ENCODE data around the gene ERC2. TPM values are rescaled to one million over a fixed set of nuclear protein-coding genes. Genes with fewer than 3 reads are reported as not detected.
A peak's percentile ranks its signal among the peaks of the same experiment; 100 is the strongest.

Gene ERC2
- total and polyA plus RNA-seq, 2 of the 13 experiments (the other 11 are each of a cell fraction or from before 2014, with no cell fraction given) = 0.16 to 0.22 TPM

- WGBS (ENCODE audit: low lambda C conversion rate) = 50% methylated on average over 4 of the region's 4 CpGs
- Histone ChIP-seq H3K9me3 (ENCODE audit: low read length) (no peaks in the 10 kb centered on the region), H3K36me3 (replicated peaks in 1 of 2; ENCODE audit: control insufficient read depth in 1 of 2, insufficient read depth in 2 of 2, low read length in 2 of 2) (no peaks in the 10 kb centered on the region), H4K20me1 (ENCODE audit: insufficient read depth, low read length) (no peaks in the 10 kb centered on the region), H3K4me2 (ENCODE audit: low read depth, low read length) (no peak overlapping the region), H2AFZ (ENCODE audit: low read length) (no peak overlapping the region), H3K79me2 (ENCODE audit: insufficient read depth, low read length) (no peaks in the 10 kb centered on the region), H3K4me3 (replicated peaks in 1 of 3; ENCODE audit: insufficient read depth in 1 of 3, low read depth in 2 of 3, low read length in 3 of 3) (no peak overlapping the region), H3K27me3 (ENCODE audit: control insufficient read depth in 1 of 2, insufficient read depth in 2 of 2, low read length in 2 of 2) (no peaks in the 10 kb centered on the region), H3K9ac (ENCODE audit: insufficient read depth, low read depth, low read length) (no peak overlapping the region), H3K4me1 (ENCODE audit: insufficient read depth, low read length) (no peaks in the 10 kb centered on the region), H3K27ac (ENCODE audit: extremely low read length, insufficient read depth, low read length) (no peak overlapping the region)
- TF ChIP-seq KMT2B (CRISPR knock-in tag; IDR thresholded peaks at IDR 0.05) = no peak
- peak; percentile 68 for TF ChIP-seq USF2 (IDR thresholded peaks at IDR 0.05; ENCODE audit: low read depth, low read length)
- no peak for TF ChIP-seq USF2 (CRISPR knock-in tag; IDR thresholded peaks at IDR 0.05; ENCODE audit: borderline replicate concordance)
- TF ChIP-seq RAD51 (IDR thresholded peaks at IDR 0.05; ENCODE audit: borderline replicate concordance) = peak; percentile 79
- TF ChIP-seq SMARCE1 (IDR thresholded peaks at IDR 0.05; ENCODE audit: borderline replicate concordance) = no peak
- peak; percentile 20; the same call in 1 of the 2 replicates for TF ChIP-seq MNT (IDR thresholded peaks at IDR 0.05)
- FAIRE-seq (no peak), ATAC-seq (no peak), DNase-seq (ENCODE audit: low spot score) (no peak)
- ChIA-PET CTCF (ENCODE audit: low intra/inter-chr PET ratio, low total read pairs) (no interaction called here), POLR2A (no interaction called here)
- in situ Hi-C loops (cut with HindIII; ENCODE audit: extremely low pct_ligation_motif_present, low pct_unique_long_range_greater_than_20kb) (no loop called here), intact Hi-C loops (cut with micrococcal nuclease; ENCODE audit: unreplicated experiment) (no loop called here)
- BruUV-seq (replicated peaks) = no TSS peak
Measured at GRCh38 chr3:55498520-55498919, 969.7 kb downstream of the ERC2 start.
